GM21786 (cell line): ENCODE data around the gene LRRK1.
"Not testable (repeated sequence)": the region's sequence is repeated elsewhere in the genome, so short reads cannot be mapped to it uniquely, and the experiment has no call there.

Experiments used
- ATAC-seq: cut with Tn5 transposase; IDR thresholded peaks from one replicate; pipeline ENCODE4 v1.9.1; 2021; ENCODE audit not compliant: unreplicated experiment

LRRK1 gene

GRCh38 chr15:101066501-101067408 is 147.6 kb downstream of the LRRK1 start:
- ATAC-seq = no peak

GRCh38 chr15:101067660-101068522 is 148.7 kb downstream of the LRRK1 start:
- no peak for ATAC-seq

- ATAC-seq = no peak
Observed at GRCh38 chr15:101068523-101068960, 149.4 kb downstream of the LRRK1 start.

- no peak for ATAC-seq
Observed at GRCh38 chr15:101068961-101069653, 149.9 kb downstream of the LRRK1 start.

GRCh38 chr15:101069654-101069973 is 150.5 kb downstream of the LRRK1 start:
- no peak for ATAC-seq

GRCh38 chr15:101070024-101070423 is 150.9 kb downstream of the LRRK1 start:
- no peak for ATAC-seq

- no peak for ATAC-seq
Observed at GRCh38 chr15:101070502-101071273, 151.5 kb downstream of the LRRK1 start.

- ATAC-seq = no peak
Observed at GRCh38 chr15:101071651-101072050, 152.5 kb downstream of the LRRK1 start.

- ATAC-seq = not testable (repeated sequence)
Observed at GRCh38 chr15:101072235-101072634, 153.1 kb downstream of the LRRK1 start.

- ATAC-seq = not testable (repeated sequence)
Observed at GRCh38 chr15:101077806-101078668, 158.9 kb downstream of the LRRK1 start.

- ATAC-seq = no peak
Observed at GRCh38 chr15:101078669-101079323, 159.6 kb downstream of the LRRK1 start.

GRCh38 chr15:101081900-101082299 is 162.7 kb downstream of the LRRK1 start:
- ATAC-seq = no peak

- ATAC-seq = no peak
Observed at GRCh38 chr15:101083336-101084045, 164.3 kb downstream of the LRRK1 start.

- ATAC-seq = no peak
Observed at GRCh38 chr15:101084801-101085200, 165.6 kb downstream of the LRRK1 start.

- no peak for ATAC-seq
Observed at GRCh38 chr15:101085311-101085700, 166.1 kb downstream of the LRRK1 start.

GRCh38 chr15:101086394-101087171 is 167.4 kb downstream of the LRRK1 start:
- ATAC-seq = no peak

GRCh38 chr15:101087172-101087769 is 168.1 kb downstream of the LRRK1 start:
- no peak for ATAC-seq
